WERI-Rb-1 (cell line): ENCODE results near the gene SERPINB3.

Experiments
- DNase-seq: peaks from one replicate; pipeline ENCODE4 v3.0.0-alpha.2; 2020
- H3K27ac ChIP-seq: fragments of 250-450 bp; sonication (Bioruptor Pico); 2 replicates; pipeline ENCODE4 v1.5.1; 2020; ENCODE audit warnings: mild to moderate bottlenecking, moderate library complexity
- H3K27me3 ChIP-seq: fragments of 250-450 bp; sonication (Bioruptor Pico); 2 replicates; pipeline ENCODE4 v1.5.1; 2021; ENCODE audit warnings: mild to moderate bottlenecking, low read depth, moderate library complexity; ENCODE audit not compliant: insufficient read depth, severe bottlenecking
- H3K36me3 ChIP-seq: fragments of 250-450 bp; sonication (Bioruptor Pico); 2 replicates; pipeline ENCODE4 v1.5.1; 2020; ENCODE audit warnings: mild to moderate bottlenecking, moderate library complexity
- H3K4me3 ChIP-seq: 2 replicates; pipeline ENCODE4 v1.5.1; 2011; ENCODE audit warnings: low read depth, mild to moderate bottlenecking, control low read depth, low read length
- H3K9me3 ChIP-seq: fragments of 250-450 bp; sonication (Bioruptor Pico); 2 replicates; pipeline ENCODE4 v1.5.1; 2021; ENCODE audit warnings: mild to moderate bottlenecking, moderate library complexity; ENCODE audit not compliant: severe bottlenecking
- CTCF ChIP-seq: IDR thresholded peaks from 2 replicates; pipeline ENCODE4 v1.5.1; 2011; ENCODE audit warnings: low read depth, mild to moderate bottlenecking, control low read depth, inconsistent platforms, low read length

SERPINB3 gene

GRCh38 chr18:63637703-63638102 is 24.0 kb downstream of the SERPINB3 start:
- no peaks in the 10 kb centered on the region for H3K9me3 ChIP-seq
- TF ChIP-seq CTCF = no peak
- H3K27me3 ChIP-seq = no peaks in the 10 kb centered on the region
- DNase-seq = no peak
- no peaks in the 10 kb centered on the region for H3K36me3 ChIP-seq
- H3K4me3 ChIP-seq = no peak overlapping the region
- no peak overlapping the region for H3K27ac ChIP-seq

GRCh38 chr18:63627819-63628218 is 33.9 kb downstream of the SERPINB3 start:
- no peak for TF ChIP-seq CTCF
- peaks cover 29% of the 10 kb centered on the region for H3K9me3 ChIP-seq
- H3K4me3 ChIP-seq = no peak overlapping the region

GRCh38 chr18:63626431-63626830 is 35.3 kb downstream of the SERPINB3 start:
- H3K36me3 ChIP-seq = no peaks in the 10 kb centered on the region
- H3K4me3 ChIP-seq = no peak overlapping the region
- DNase-seq = no peak
- no peaks in the 10 kb centered on the region for H3K27me3 ChIP-seq
- no peak for TF ChIP-seq CTCF
- peaks cover 29% of the 10 kb centered on the region for H3K9me3 ChIP-seq
- H3K27ac ChIP-seq = no peak overlapping the region

More at GRCh38 chr18:63627819-63628218, 33.9 kb downstream of the SERPINB3 start:
- Histone ChIP-seq H3K27me3 (no peaks in the 10 kb centered on the region), H3K27ac (no peak overlapping the region), H3K36me3 (no peaks in the 10 kb centered on the region)
- DNase-seq = no peak

- no peak for DNase-seq
- H3K36me3 ChIP-seq = no peaks in the 10 kb centered on the region
- TF ChIP-seq CTCF = no peak
- H3K27me3 ChIP-seq = no peaks in the 10 kb centered on the region
- peaks cover 32% of the 10 kb centered on the region for H3K9me3 ChIP-seq
- H3K27ac ChIP-seq = no peak overlapping the region
- H3K4me3 ChIP-seq = no peak overlapping the region
These were observed 36.8 kb downstream of the SERPINB3 start for GRCh38 chr18:63624863-63625262.

GRCh38 chr18:63619661-63620060 is 42.0 kb downstream of the SERPINB3 start:
- H3K9me3 ChIP-seq = peaks cover 9% of the 10 kb centered on the region
- H3K4me3 ChIP-seq = no peak overlapping the region
- H3K27ac ChIP-seq = no peak overlapping the region
- TF ChIP-seq CTCF = no peak
- H3K27me3 ChIP-seq = no peaks in the 10 kb centered on the region
- no peak for DNase-seq
- H3K36me3 ChIP-seq = no peaks in the 10 kb centered on the region

GRCh38 chr18:63617915-63618234 is 43.8 kb downstream of the SERPINB3 start:
- no peak for TF ChIP-seq CTCF
- DNase-seq = no peak
- Histone ChIP-seq H3K36me3 (no peaks in the 10 kb centered on the region), H3K27me3 (no peaks in the 10 kb centered on the region), H3K9me3 (peaks cover 3% of the 10 kb centered on the region), H3K4me3 (no peak overlapping the region), H3K27ac (no peak overlapping the region)
